GM19023 (cell line): ENCODE results near the gene ABRACL.
"Not testable (repeated sequence)": the region's sequence is repeated elsewhere in the genome, so short reads cannot be mapped to it uniquely, and the experiment has no call there.

ENCODE experiments used
- ATAC-seq: cut with Tn5 transposase; IDR thresholded peaks from one replicate; pipeline ENCODE4 v1.9.1; 2021; ENCODE audit warnings: mild to moderate bottlenecking, moderate library complexity; ENCODE audit not compliant: unreplicated experiment

ABRACL gene

GRCh38 chr6:139010674-139011073, 17.9 kb upstream of the ABRACL start:
- ATAC-seq, result no peak

GRCh38 chr6:139011980-139012379, 16.6 kb upstream of the ABRACL start:
- no peak for ATAC-seq

GRCh38 chr6:139013185-139013800, 15.3 kb upstream of the ABRACL start:
- ATAC-seq, result no peak

- ATAC-seq, result no peak
Observed at GRCh38 chr6:139014945-139015344, 13.6 kb upstream of the ABRACL start.

- ATAC-seq, result peak; percentile 87
Observed at GRCh38 chr6:139016337-139017213, 12.0 kb upstream of the ABRACL start.

GRCh38 chr6:139017227-139017626, 11.3 kb upstream of the ABRACL start:
- no peak for ATAC-seq

- ATAC-seq, result no peak
Observed at GRCh38 chr6:139019722-139020121, 8.8 kb upstream of the ABRACL start.

- ATAC-seq, result no peak
Observed at GRCh38 chr6:139020689-139021088, 7.9 kb upstream of the ABRACL start.

GRCh38 chr6:139025416-139025815, 3.1 kb upstream of the ABRACL start:
- not testable (repeated sequence) for ATAC-seq

GRCh38 chr6:139027620-139028182, 844 bp upstream of the ABRACL start:
- no peak for ATAC-seq

- ATAC-seq, result peak; percentile 1
Observed at GRCh38 chr6:139028215-139028657, 309 bp upstream of the ABRACL start.

GRCh38 chr6:139029470-139030227, 1.1 kb downstream of the ABRACL start:
- peak; percentile 41 for ATAC-seq

GRCh38 chr6:139030228-139030963, 1.9 kb downstream of the ABRACL start:
- peak; percentile 26 for ATAC-seq

GRCh38 chr6:139037490-139037889, 8.9 kb downstream of the ABRACL start:
- ATAC-seq, result no peak

- ATAC-seq, result no peak
Observed at GRCh38 chr6:139044250-139044649, 15.7 kb downstream of the ABRACL start.

GRCh38 chr6:139047677-139048076, 19.1 kb downstream of the ABRACL start:
- no peak for ATAC-seq

- ATAC-seq, result not testable (repeated sequence)
Observed at GRCh38 chr6:139048912-139049311, 20.4 kb downstream of the ABRACL start.

GRCh38 chr6:139050131-139050769, 21.7 kb downstream of the ABRACL start:
- not testable (repeated sequence) for ATAC-seq

- ATAC-seq, result no peak
Observed at GRCh38 chr6:139050770-139051313, 22.3 kb downstream of the ABRACL start.
